DMS 273 (cell line): ENCODE data around the gene STAMBPL1.
"Not testable (repeated sequence)": the region's sequence is repeated elsewhere in the genome, so short reads cannot be mapped to it uniquely, and the experiment has no call there.

Experiments used
- DNase-seq: peaks from one replicate; lab custom pipeline; 2025; ENCODE audit not compliant: unreplicated experiment; lab: John Stamatoyannopoulos, UW

Gene STAMBPL1

GRCh38 chr10:88919041-88919440 lies 39.0 kb downstream of the STAMBPL1 start:
- DNase-seq: no peak

GRCh38 chr10:88920198-88920597 lies 40.2 kb downstream of the STAMBPL1 start:
- DNase-seq: no peak

DNA sequence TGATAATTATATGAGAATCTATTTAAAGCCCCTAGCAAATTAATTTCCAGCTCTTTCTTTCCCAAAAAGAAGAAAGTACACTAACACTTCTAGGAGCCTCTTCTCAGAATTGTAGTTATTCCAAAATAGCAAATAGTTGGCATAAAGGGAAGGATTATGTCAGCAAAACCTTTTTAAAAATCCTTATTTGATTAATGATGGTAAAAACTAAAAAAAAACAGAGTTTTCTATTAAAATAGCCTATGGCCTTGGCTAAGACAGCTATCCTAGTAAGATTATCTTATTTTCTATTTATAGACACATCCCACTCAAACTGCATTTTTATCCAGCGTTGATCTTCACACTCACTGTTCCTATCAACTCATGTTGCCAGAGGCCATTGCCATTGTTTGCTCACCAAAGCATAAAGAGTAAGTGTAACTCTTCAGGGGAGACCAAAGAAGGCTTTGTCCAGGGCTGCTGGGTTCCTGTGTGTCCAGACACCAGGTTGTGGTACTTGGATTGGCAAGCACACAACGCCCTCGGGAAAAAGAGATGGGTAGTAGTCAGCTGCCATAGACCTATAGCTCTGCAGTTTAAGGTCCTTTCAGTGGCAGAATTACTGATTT lies 41.0 kb downstream of the STAMBPL1 start:
- DNase-seq: no peak

- DNase-seq: no peak
These were observed 42.0 kb downstream of the STAMBPL1 start for GRCh38 chr10:88922041-88922440.

- DNase-seq: no peak
These were observed 43.5 kb downstream of the STAMBPL1 start for GRCh38 chr10:88923520-88923919.

DNA sequence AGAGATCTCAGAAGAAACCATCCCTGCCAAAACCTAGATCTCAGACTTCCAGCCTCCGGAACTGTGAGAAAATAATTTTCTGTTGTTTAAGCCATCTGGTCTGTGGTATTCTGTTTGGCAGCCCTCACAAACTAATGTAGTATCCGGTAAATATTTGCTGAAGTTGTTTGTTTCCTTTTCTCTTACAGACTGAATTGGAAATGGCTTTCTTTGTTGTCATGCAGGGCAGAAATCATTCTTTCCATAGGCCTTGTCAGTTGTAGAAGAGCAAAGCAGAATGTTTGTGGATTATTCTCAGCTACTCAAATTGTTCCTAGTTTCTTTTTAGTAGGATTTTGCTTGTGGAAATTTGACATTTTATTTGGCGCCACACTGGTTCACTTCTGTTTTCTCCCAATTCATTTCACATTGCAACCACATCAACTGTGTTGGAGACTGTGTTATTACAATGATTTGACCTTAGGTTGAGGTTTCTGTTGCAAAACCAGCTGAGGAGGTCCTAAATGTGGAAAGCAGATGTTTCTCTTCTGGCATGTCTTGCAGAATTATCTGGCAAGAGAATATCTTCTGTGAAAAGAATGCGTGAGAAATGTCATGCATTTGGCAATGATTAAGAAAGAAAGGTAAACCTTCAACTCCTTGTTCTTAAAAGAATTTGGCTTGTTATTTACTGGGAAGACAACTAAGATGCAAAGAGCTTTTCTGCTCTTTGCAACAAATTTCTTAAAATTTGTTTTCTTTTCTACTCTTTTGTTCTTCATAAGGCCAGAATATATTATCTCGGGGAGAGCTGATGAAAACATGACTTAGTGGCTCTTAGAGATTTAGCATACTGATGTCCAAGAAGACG lies 46.7 kb downstream of the STAMBPL1 start:
- DNase-seq: peak; percentile 1

GRCh38 chr10:88927416-88927690 lies 47.3 kb downstream of the STAMBPL1 start:
- no peak for DNase-seq

DNA sequence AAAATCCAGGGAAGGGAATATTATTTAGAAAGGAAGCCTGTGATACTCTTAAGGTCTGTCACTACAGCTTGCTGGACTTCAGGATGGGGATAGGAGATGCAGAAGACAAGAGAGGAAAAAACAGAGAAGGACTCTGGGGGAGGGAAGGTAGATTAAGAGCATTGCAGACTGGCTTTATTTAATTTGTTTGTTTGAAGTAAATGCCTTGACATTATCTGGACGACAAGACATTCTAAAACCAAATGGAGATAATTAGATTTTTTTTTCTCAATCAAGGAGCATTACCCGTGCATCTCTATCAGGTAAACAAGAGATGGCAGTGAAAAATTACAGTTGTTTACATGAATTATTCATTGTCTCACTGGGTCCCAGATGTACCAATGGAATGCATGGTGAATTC lies 48.2 kb downstream of the STAMBPL1 start:
- no peak for DNase-seq

DNA sequence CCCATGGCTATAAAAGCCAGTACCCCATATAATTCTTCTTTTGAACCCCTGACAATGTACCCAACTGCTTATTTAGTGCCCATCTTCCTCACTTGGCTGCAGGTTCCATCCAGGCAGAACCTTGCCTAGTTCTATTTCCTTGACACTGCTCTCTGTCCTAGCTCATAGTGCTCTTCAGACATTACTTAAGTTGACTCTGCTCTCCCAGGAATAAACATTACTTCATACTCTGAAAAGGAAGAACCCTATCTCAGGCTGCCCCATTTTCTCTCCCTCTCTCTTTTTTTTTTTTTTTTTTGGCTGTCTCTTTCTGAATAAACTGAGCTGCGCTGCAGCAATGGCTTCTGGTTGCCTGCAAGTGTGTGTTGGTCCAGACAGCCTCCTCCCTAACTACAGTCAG lies 51.5 kb downstream of the STAMBPL1 start:
- DNase-seq: no peak

DNA sequence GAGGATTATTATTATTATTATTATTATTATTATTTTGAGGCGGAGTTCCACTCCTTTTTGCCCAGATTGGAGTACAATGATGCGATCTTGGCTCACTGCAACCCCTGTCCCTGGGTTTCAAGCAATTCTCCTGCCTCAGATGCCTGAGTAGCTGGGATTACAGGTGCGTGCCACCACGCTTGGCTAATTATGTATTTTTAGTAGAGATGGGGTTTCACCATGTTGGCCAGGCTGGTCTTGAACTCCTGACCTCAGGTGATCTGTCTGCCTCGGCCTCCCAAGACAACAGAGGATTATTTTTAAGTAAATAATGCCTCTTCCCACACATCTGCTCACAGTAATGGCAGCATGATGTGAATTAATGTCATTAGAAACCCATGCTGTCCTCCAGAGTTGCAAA lies 52.0 kb downstream of the STAMBPL1 start:
- not testable (repeated sequence) for DNase-seq

DNA sequence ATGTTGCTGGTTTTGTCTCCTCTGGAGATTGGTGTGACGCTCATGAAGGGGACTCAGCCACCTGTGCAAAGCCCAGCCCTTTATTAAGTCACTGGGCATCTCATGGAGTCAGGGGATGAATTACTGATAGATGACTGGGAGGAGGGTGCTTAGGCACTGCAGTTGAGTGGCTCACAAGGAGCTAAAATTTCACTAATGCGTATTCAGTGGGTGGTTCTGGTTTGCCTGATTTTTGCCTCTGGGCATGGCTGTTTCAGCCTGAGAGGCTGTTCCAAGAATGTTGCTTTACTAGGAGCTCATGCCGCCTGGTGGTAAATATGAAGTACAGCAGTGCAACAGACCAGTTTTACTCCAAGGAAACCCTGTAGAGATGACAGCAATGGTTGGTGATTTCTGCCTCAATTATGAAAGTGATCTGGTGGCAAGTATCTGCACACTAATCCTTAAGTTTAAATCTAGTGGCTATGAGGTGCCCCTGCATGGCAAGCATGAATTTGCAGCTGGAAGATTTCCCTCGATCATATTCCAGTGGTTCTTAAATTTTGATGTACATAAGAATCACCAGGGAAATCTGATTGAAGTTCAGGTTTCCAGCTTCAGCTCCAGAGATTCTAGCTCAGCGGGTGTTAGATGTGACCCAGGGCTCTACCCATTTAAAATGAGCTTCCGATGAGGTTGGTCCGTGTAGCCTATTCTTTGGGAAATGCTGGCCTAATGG lies 52.7 kb downstream of the STAMBPL1 start:
- DNase-seq: peak; percentile 82

DNA sequence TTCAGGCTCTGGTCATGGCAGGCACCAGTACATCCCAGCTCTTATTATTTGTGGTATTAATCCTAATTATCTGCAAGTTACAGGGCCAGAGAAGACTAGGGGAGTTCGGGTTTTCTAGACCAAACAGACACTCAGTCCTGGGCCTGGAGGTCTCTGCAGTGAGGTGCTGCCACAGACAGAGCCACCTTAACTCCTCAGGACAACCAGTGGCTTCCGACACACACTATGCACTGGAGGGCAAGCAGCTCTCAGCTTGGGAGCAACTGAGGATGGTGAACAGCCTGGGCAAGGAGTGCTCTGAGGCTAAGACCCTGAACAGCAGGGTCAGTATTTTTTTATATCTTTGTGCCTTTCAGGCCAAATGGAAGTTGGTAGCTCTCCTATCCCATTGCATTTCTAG lies 53.5 kb downstream of the STAMBPL1 start:
- DNase-seq: no peak

DNA sequence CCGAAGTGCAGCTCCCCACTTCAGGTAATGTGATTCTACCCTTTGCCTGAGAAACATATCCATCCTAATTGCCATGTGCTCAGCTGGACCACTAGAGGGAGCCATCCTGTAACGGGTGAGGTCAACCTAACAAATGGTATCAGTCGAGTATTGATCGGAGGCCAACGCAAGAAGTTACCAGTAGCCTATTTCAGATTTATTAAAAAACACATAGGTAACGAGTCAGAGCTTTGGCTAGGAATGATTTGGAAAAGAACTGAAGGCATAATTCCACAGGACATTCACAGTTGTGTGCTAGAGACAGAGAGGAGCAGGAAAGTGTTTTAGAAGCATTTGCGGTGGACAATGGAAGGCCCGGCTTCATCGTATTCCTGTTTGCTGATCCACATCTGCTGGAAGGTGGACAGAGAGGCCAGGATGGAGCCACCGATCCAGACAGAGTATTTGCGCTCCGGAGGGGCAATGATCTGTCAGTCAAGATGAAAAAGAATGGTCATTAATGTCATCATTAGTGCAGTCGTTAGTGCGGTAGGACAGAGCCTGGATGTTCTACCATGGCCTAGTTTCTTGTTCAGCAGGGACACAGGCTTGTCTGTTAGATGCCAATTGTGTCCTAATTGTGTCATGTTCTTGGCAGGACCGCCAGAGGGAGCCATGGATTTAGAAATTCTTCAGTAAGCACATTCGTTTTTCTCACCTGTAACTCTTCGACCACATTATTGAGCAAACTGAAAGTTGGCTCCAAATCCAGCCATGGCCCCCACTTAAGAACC lies 55.0 kb downstream of the STAMBPL1 start:
- DNase-seq: peak; percentile 81

DNA sequence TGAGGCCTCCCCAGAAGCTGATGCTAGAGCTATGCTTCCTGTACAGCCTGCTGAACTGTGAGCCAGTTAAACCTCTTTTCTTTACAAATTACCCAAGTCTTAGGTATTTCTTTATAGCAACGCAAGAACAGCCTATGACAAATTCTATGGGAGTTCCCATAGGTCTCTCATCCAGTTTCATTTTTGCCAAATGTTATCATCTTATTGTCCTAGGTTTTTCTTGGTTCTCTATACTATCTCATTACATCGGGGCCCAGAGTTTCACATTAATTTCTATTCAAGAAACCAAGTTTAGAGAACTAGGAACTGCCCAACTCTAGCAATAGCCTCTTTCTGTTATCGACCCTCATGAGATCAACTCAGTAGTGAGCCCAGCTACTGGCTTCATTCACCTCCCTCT lies 56.6 kb downstream of the STAMBPL1 start:
- DNase-seq: no peak

GRCh38 chr10:88938039-88938438 lies 58.0 kb downstream of the STAMBPL1 start:
- DNase-seq: no peak

DNA sequence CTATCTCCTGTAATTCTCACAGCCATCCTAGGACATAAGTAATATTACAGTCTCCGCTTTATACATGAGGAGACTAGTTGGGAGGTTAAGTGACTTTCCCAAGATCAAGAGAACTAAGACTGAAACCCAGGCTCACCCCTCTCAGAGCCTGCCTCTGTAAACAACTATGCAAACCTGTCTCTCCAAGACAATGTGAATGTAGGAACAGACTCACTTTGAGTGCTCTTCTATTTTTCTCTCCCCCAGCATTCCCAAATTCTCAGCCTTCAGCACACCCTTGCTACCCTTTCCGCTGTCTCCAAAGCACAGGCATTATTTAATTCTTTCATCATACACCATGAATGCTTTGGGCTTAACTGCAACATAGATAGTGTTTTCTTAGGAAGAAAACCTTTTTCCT lies 58.9 kb downstream of the STAMBPL1 start:
- DNase-seq: no peak

DNA sequence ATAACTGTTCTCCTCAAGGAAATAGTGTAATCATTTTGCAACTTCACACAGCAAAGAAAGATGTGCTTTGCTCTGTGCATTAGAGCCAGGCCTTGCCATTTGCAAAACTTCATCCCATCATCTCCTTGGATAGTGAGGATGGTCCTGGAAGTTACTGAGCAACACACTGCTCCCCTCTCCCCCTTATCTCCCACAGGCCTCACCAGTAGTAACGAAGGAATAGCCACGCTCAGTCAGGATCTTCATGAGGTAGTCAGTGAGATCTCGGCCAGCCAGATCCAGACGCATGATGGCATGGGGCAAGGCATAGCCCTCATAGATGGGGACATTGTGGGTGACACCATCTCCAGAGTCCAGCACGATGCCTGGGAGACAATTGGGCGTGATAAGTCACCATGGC lies 61.0 kb downstream of the STAMBPL1 start:
- DNase-seq: no peak

- no peak for DNase-seq
These were observed 63.7 kb downstream of the STAMBPL1 start for GRCh38 chr10:88943778-88944177.

DNA sequence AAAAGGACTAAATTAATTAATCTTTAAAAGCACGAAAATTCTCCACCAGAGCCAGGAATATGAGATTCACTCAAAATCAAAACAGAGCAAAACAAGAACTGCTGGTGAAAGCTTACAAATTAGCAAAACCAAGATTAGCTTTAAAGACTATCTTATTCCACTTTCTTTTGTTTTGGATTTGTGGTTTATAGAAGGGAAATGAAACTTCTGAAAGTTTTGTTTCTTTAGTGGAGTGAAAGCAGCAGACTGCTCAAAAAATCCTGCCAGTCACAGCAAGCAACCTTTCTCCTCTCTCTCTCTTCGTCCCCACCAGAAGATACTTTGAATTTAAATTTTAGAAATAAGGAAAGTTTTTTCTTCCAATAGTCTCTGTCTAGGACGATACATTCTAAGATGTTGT lies 64.8 kb downstream of the STAMBPL1 start:
- DNase-seq: no peak

DNA sequence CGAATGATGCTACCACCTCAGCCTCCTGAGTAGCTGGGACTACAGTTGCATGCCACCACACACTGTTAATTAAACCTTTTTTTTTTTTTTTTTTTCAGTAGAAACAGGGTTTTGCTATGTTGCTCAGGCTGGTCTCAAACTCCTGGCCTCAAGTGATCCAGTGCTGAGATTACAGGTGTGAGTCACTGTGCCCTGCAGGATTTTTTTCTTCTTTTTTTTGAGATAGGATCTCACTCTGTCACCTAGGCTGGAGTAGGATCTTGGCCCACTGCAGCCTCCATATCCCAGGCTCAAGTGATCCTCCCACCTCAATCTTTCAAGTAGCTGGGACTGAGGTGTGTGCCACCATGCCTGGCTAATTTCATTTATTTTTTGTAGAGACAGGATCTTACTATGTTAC lies 66.2 kb downstream of the STAMBPL1 start:
- DNase-seq: no peak

DNA sequence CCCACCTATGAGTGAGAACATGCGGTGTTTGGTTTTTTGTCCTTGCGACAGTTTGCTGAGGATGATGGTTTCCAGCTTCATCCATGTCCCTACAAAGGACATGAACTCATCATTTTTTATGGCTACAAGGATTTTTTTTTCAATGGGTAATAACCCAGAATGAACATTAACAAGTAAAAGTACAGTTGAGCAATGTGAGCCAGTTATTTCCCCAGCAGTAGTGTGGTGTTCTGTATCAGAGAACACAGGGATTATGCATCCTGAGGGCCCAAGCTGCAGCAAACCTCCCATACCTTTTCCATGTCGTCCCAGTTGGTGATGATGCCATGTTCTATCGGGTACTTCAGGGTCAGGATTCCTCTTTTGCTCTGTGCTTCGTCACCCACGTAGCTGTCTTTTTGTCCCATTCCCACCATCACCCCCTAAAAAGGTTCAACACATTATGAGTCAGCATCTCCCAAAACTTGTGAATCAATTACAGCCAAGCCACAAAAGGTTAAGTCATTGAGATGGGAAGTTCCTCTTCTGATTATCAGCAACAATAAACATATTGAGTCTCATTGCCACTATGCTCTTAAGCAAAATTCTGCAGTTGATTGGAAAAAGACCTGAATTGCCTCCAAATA lies 67.0 kb downstream of the STAMBPL1 start:
- DNase-seq: no peak
